PC-9 (cell line): ENCODE data around the gene HLCS. TPM values are rescaled to one million over a fixed set of nuclear protein-coding genes. Genes with fewer than 3 reads are reported as not detected.

Experiments used
- BruUV-seq: library from RNA; stranded (reverse); fragments of 400-500 nt; replicated peaks from 2 replicates; lab custom pipeline; 2021; lab: Mats Ljungman, UMichigan
- CTCF ChIA-PET: fragments of 300-600 bp; sonication (Branson Sonifier 250); formaldehyde crosslinking; loops from one replicate; lab custom pipeline; 2022; ENCODE audit warnings: antibody characterized with exemption; lab: Charles Lee
- POLR2A ChIA-PET: fragments of 300-600 bp; sonication (Branson Sonifier 250); formaldehyde crosslinking; loops from one replicate; lab custom pipeline; 2022; ENCODE audit warnings: antibody characterized with exemption; ENCODE audit not compliant: unreplicated experiment; lab: Charles Lee
- DNase-seq, 2 experiments: peaks; one replicate each; pipeline versions ENCODE4 v3.0.0 to v3.0.0-alpha.2; 2015 to 2022; ENCODE audit warnings: mixed read lengths in 1 of 2
- H2AFZ ChIP-seq: fragments of 200-600 bp; sonication (generic); 2 replicates; pipeline ENCODE4 v1.8.1; 2017; ENCODE audit warnings: antibody characterized with exemption
- H3F3A ChIP-seq: fragments of 200-600 bp; sonication (generic); 2 replicates; pipeline ENCODE4 v1.8.1; 2017; ENCODE audit warnings: antibody characterized with exemption, mild to moderate bottlenecking, low read depth; ENCODE audit not compliant: insufficient read depth
- H3K27ac ChIP-seq: fragments of 200-600 bp; sonication (generic); 2 replicates; pipeline ENCODE4 v1.6.1; 2016; ENCODE audit warnings: mixed run types
- H3K27me3 ChIP-seq: fragments of 200-600 bp; sonication (generic); 2 replicates; pipeline ENCODE4 v1.6.1; 2016; ENCODE audit warnings: low read depth, mixed run types; ENCODE audit not compliant: insufficient read depth
- H3K36me3 ChIP-seq: fragments of 200-600 bp; sonication (generic); 2 replicates; pipeline ENCODE4 v1.6.1; 2016; ENCODE audit warnings: low read depth, mixed run types
- H3K4me1 ChIP-seq: fragments of 200-600 bp; sonication (generic); replicated peaks from 2 replicates; pipeline ENCODE4 v1.6.1; 2016; ENCODE audit warnings: mixed run types; ENCODE audit not compliant: insufficient read depth
- H3K4me2 ChIP-seq: fragments of 200-600 bp; sonication (generic); 2 replicates; pipeline ENCODE4 v1.6.1; 2017; ENCODE audit warnings: mixed run types
- H3K4me3 ChIP-seq: fragments of 200-600 bp; sonication (generic); 2 replicates; pipeline ENCODE4 v1.6.1; 2016; ENCODE audit warnings: mixed run types
- H3K79me2 ChIP-seq: fragments of 200-600 bp; sonication (generic); 2 replicates; pipeline ENCODE4 v1.6.1; 2017; ENCODE audit warnings: low read depth, mixed run types
- H3K9me2 ChIP-seq: fragments of 200-600 bp; sonication (generic); 2 replicates; pipeline ENCODE4 v1.8.1; 2017; ENCODE audit warnings: mild to moderate bottlenecking; ENCODE audit not compliant: insufficient read depth
- H3K9me3 ChIP-seq: fragments of 200-600 bp; sonication (generic); 2 replicates; pipeline ENCODE4 v1.8.1; 2016; ENCODE audit warnings: low read depth; ENCODE audit not compliant: insufficient read depth
- H4K20me1 ChIP-seq: fragments of 200-600 bp; sonication (generic); 2 replicates; pipeline ENCODE4 v1.8.1; 2017; ENCODE audit not compliant: insufficient read depth
- EZH2 ChIP-seq: fragments of 200-600 bp; sonication (generic); IDR thresholded peaks from 2 replicates; pipeline ENCODE4 v1.8.0; 2017; ENCODE audit warnings: antibody characterized with exemption, low read depth
- intact Hi-C: fragments of 100-400 bp; cut with micrococcal nuclease; formaldehyde crosslinking; loops from one replicate; pipeline ENCODE4 v1.10.0; 2022; ENCODE audit not compliant: unreplicated experiment
- total RNA-seq: library from RNA; stranded (reverse); gene quantifications from 2 replicates; pipeline ENCODE4 v1.2.3, GENCODE V29; 2021
- TF ChIP-seq, protein P1 (sequence below): fragments of 200-600 bp; sonication (generic); conservative IDR thresholded peaks from 2 replicates; pipeline ENCODE4 v1.6.1; 2017; ENCODE audit warnings: mixed run types, antibody characterized with exemption, mild to moderate bottlenecking, moderate library complexity

The HLCS gene
- total RNA-seq, 1 experiment from 2014 or later: 21.6 TPM

DNA sequence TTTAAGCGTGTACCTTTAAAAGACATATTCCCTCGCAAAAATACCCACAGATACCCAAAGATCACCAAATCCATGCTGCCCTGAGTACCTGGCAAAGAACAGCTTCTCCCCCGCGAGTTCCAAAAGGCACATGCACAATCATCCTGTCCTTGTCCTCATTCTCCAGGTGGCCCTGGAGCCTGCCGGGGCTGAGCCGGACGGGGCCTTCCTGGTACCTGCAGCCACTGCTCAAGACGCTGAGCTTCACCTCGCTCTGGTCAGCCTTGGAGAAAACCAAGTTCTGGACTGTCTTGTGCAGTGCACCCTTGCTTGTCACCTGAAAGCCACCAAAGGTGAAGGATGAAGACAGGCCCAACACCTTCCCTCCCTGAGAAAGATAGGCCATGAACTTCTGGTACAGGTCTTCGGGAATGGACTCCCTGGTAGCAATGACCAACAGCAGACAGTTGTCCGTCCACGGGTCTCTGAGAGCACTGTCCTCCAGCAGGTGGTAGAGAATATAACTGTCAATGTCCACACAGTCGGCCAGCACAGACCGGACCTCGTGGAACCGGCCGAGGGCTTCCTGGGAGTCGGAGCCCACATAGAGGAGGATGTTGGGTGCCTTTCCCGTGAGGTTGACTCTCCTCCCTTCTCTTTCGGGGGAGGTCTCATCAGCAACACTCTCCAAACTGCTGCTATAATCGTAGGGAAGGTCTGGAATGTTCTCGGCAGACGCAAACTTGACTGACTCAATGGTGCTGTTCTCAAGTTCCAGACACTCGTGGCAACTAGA, 29.9 kb downstream of the HLCS start:
- ChIA-PET POLR2A (no interaction called here), CTCF (no interaction called here)
- Histone ChIP-seq H3F3A (no peaks in the 10 kb centered on the region), H3K4me3 (no peak overlapping the region), H3K79me2 (no peaks in the 10 kb centered on the region), H3K4me2 (no peak overlapping the region), H3K36me3 (peaks cover 4% of the 10 kb centered on the region; the same call in 1 of the 2 replicates), H3K27me3 (no peaks in the 10 kb centered on the region), H3K27ac (no peak overlapping the region), H2AFZ (no peak overlapping the region), H3K9me3 (no peaks in the 10 kb centered on the region), H3K4me1 (no peaks in the 10 kb centered on the region), H3K9me2 (no peaks in the 10 kb centered on the region), H4K20me1 (no peaks in the 10 kb centered on the region)
- no peak for DNase-seq
- intact Hi-C loops: no loop called here
- no TSS peak for BruUV-seq
- TF ChIP-seq EZH2: no peak
- TF ChIP-seq, protein P1, sequence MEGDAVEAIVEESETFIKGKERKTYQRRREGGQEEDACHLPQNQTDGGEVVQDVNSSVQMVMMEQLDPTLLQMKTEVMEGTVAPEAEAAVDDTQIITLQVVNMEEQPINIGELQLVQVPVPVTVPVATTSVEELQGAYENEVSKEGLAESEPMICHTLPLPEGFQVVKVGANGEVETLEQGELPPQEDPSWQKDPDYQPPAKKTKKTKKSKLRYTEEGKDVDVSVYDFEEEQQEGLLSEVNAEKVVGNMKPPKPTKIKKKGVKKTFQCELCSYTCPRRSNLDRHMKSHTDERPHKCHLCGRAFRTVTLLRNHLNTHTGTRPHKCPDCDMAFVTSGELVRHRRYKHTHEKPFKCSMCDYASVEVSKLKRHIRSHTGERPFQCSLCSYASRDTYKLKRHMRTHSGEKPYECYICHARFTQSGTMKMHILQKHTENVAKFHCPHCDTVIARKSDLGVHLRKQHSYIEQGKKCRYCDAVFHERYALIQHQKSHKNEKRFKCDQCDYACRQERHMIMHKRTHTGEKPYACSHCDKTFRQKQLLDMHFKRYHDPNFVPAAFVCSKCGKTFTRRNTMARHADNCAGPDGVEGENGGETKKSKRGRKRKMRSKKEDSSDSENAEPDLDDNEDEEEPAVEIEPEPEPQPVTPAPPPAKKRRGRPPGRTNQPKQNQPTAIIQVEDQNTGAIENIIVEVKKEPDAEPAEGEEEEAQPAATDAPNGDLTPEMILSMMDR: no peak

DNA sequence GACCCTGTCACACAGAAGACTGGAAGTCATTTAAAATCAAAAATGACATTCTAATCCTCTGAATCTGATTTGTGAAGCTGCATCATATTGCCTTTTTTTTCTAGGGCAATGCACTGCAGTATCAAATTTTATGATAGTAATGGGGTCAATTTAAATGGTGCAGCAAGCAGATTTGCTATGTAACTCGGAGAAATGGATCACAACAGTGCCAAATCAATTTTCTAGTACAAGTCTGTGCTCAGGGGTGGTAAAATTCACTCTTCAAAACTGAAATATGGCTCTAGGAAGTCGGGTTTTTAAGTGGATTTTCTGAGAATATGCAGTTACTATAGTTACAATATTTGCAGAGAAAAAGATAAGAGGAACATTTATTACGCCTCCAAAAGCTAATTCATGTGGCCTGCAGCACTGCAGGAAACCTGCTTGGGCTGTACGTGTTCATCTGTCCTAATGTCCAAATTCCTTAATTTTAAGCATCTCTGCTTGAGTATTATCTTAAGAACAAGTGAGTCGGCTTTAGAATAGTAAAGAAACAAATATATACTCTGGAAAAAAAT, 31.5 kb downstream of the HLCS start:
- Histone ChIP-seq H3K4me3 (no peak overlapping the region), H3K9me2 (no peaks in the 10 kb centered on the region), H2AFZ (no peak overlapping the region), H3K9me3 (no peaks in the 10 kb centered on the region), H3K79me2 (no peaks in the 10 kb centered on the region), H3K27me3 (no peaks in the 10 kb centered on the region), H4K20me1 (no peaks in the 10 kb centered on the region), H3F3A (no peaks in the 10 kb centered on the region), H3K27ac (no peak overlapping the region), H3K4me1 (no peaks in the 10 kb centered on the region), H3K4me2 (no peak overlapping the region), H3K36me3 (peaks cover 4% of the 10 kb centered on the region; the same call in 1 of the 2 replicates)
- DNase-seq: no peak
- TF ChIP-seq, protein P1: no peak
- no peak for TF ChIP-seq EZH2
- CTCF ChIA-PET: no interaction called here
- no TSS peak for BruUV-seq
- intact Hi-C loops: no loop called here
- POLR2A ChIA-PET: no interaction called here

DNA sequence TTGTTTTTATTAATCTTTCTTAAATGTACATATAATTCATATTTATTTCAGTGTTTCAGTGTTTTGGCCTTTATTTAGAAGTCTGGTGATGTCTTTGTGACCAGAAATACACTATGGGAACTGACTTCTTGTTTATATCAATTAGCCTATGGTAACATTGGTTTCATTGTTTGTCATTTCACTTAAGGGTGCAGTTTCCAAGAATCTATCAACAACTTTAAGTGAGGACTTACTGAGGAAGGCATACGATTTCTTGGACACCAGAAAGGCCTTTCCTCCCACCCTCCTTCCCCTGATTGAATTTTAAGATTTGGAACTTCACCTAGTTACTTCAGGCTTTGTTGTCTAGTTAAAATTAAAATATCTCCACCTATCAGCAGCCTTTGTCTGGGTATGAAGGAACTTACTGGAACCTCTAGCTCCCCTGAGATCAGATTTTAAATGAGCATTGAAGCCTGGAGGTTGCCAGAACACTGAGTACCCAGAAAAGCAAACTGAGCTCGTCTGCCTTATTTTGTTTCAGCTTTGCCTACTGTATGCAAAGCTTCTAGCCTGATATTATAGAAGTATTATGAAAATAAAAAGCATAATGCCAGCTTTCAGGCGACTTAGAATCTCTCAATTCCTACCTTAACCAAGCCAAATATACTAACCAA, 34.2 kb downstream of the HLCS start:
- H3K27me3 ChIP-seq: no peaks in the 10 kb centered on the region
- no peak overlapping the region for H3K27ac ChIP-seq
- no peaks in the 10 kb centered on the region for H3K79me2 ChIP-seq
- H3K9me2 ChIP-seq: no peaks in the 10 kb centered on the region
- CTCF ChIA-PET: no interaction called here
- BruUV-seq: no TSS peak
- 0 out of 2 replicates have a peak, but pooled peaks cover 3% of the 10 kb centered on the region for H3F3A ChIP-seq
- peaks cover under 1% of the 10 kb centered on the region; the same call in 1 of the 2 replicates for H3K36me3 ChIP-seq
- no peak overlapping the region for H3K4me3 ChIP-seq
- H3K4me1 ChIP-seq: no peaks in the 10 kb centered on the region
- no peaks in the 10 kb centered on the region for H4K20me1 ChIP-seq
- intact Hi-C loops: no loop called here
- H3K4me2 ChIP-seq: no peak overlapping the region
- TF ChIP-seq EZH2: no peak
- TF ChIP-seq, protein P1: no peak
- no peak for DNase-seq
- H3K9me3 ChIP-seq: no peaks in the 10 kb centered on the region
- no peak overlapping the region for H2AFZ ChIP-seq
- POLR2A ChIA-PET: no interaction called here
